SK-N-SH (cell line): ENCODE data around the gene MCRIP2.

ENCODE experiments used
- CHD2 ChIP-seq: fragments of 150-350 bp; IDR thresholded peaks from 2 replicates; pipeline ENCODE4 v1.6.1; 2018; ENCODE audit warnings: low read length; ENCODE audit not compliant: partially characterized antibody
- EP300 ChIP-seq, 2 experiments: IDR thresholded peaks; 2 replicates each; pipeline versions ENCODE4 v1.4.0 to v1.6.1; 2012; ENCODE audit warnings: borderline replicate concordance in 1 of 2, low read depth in 1 of 2, low read length in 1 of 2
- GABPA ChIP-seq: IDR thresholded peaks from 2 replicates; pipeline ENCODE4 v1.4.0; 2012; ENCODE audit warnings: low read depth, mild to moderate bottlenecking
- GATA2 ChIP-seq: sonication (generic); formaldehyde crosslinking; IDR thresholded peaks from 2 replicates; pipeline ENCODE4 v1.5.0; 2020; ENCODE audit warnings: mild to moderate bottlenecking, missing genetic modification reagents
- RFX5 ChIP-seq: IDR thresholded peaks from 2 replicates; pipeline ENCODE4 v1.6.1; 2012; ENCODE audit warnings: mild to moderate bottlenecking, improper control_type of control experiment, low read length
- TAF1 ChIP-seq: IDR thresholded peaks from 2 replicates; pipeline ENCODE4 v1.6.1; 2012; ENCODE audit warnings: low read depth, mild to moderate bottlenecking, low read length, moderate library complexity, borderline replicate concordance
- YY1 ChIP-seq: IDR thresholded peaks from 2 replicates; pipeline ENCODE4 v1.4.0; 2012; ENCODE audit warnings: low read depth, mild to moderate bottlenecking
- TF ChIP-seq, protein P1 (sequence below): fragments of 200-600 bp; sonication (generic); IDR thresholded peaks from 2 replicates; pipeline ENCODE4 v1.6.1; 2017; ENCODE audit warnings: antibody characterized with exemption, mild to moderate bottlenecking, moderate library complexity
- TF ChIP-seq, protein P2 (sequence below): fragments of 150-350 bp; IDR thresholded peaks from 2 replicates; pipeline ENCODE4 v1.6.1; 2016; ENCODE audit warnings: mild to moderate bottlenecking, low read depth, low read length

- TF ChIP-seq, protein P1, sequence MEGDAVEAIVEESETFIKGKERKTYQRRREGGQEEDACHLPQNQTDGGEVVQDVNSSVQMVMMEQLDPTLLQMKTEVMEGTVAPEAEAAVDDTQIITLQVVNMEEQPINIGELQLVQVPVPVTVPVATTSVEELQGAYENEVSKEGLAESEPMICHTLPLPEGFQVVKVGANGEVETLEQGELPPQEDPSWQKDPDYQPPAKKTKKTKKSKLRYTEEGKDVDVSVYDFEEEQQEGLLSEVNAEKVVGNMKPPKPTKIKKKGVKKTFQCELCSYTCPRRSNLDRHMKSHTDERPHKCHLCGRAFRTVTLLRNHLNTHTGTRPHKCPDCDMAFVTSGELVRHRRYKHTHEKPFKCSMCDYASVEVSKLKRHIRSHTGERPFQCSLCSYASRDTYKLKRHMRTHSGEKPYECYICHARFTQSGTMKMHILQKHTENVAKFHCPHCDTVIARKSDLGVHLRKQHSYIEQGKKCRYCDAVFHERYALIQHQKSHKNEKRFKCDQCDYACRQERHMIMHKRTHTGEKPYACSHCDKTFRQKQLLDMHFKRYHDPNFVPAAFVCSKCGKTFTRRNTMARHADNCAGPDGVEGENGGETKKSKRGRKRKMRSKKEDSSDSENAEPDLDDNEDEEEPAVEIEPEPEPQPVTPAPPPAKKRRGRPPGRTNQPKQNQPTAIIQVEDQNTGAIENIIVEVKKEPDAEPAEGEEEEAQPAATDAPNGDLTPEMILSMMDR = no peak
- no peak for TF ChIP-seq YY1
- TF ChIP-seq RFX5 = no peak
- TF ChIP-seq, protein P2, sequence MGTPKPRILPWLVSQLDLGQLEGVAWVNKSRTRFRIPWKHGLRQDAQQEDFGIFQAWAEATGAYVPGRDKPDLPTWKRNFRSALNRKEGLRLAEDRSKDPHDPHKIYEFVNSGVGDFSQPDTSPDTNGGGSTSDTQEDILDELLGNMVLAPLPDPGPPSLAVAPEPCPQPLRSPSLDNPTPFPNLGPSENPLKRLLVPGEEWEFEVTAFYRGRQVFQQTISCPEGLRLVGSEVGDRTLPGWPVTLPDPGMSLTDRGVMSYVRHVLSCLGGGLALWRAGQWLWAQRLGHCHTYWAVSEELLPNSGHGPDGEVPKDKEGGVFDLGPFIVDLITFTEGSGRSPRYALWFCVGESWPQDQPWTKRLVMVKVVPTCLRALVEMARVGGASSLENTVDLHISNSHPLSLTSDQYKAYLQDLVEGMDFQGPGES = no peak
- TF ChIP-seq CHD2 = no peak
- TF ChIP-seq EP300 (IDR thresholded peaks at IDR 0.05; ENCODE audit: borderline replicate concordance in 1 of 2, low read depth in 1 of 2, low read length in 1 of 2) = no peak
- TF ChIP-seq GATA2 = no peak
- no peak for TF ChIP-seq GABPA
- TF ChIP-seq TAF1 = no peak
These were observed 15.5 kb upstream of the MCRIP2 start for GRCh38 chr16:625977-626765.
